MM.1S (cell line): ENCODE data around the gene SLC38A7.
"Not testable (repeated sequence)": the region's sequence is repeated elsewhere in the genome, so short reads cannot be mapped to it uniquely, and the experiment has no call there.

Source experiments
- DNase-seq: peaks from one replicate; pipeline ENCODE4 v3.0.0-alpha.2; 2015
- H2AFZ ChIP-seq: fragments of 300-600 bp; sonication (generic); 2 replicates; pipeline ENCODE4 v1.6.0; 2016; ENCODE audit warnings: antibody characterized with exemption, low read length
- H3F3A ChIP-seq: fragments of 300-600 bp; sonication (generic); 2 replicates; pipeline ENCODE4 v1.6.1; 2016; ENCODE audit warnings: mild to moderate bottlenecking, antibody characterized with exemption, low read length, moderate library complexity, mixed read lengths; ENCODE audit not compliant: insufficient read depth
- H3K27ac ChIP-seq: fragments of 300-600 bp; sonication (generic); 2 replicates; pipeline ENCODE4 v1.5.1; 2016; ENCODE audit warnings: mild to moderate bottlenecking, low read length
- H3K27me3 ChIP-seq: fragments of 300-600 bp; sonication (generic); replicated peaks from 2 replicates; pipeline ENCODE4 v1.6.0; 2016; ENCODE audit warnings: low read length; ENCODE audit not compliant: insufficient read depth
- H3K36me3 ChIP-seq: fragments of 300-600 bp; sonication (generic); replicated peaks from 2 replicates; pipeline ENCODE4 v1.6.1; 2016; ENCODE audit warnings: mild to moderate bottlenecking, low read length, mixed read lengths; ENCODE audit not compliant: insufficient read depth
- H3K4me1 ChIP-seq: fragments of 300-600 bp; sonication (generic); 2 replicates; pipeline ENCODE4 v1.6.1; 2016; ENCODE audit warnings: low read length, mixed read lengths
- H3K4me2 ChIP-seq: fragments of 300-600 bp; sonication (generic); 2 replicates; pipeline ENCODE4 v1.6.0; 2016; ENCODE audit warnings: low read depth, low read length
- H3K4me3 ChIP-seq: fragments of 300-600 bp; sonication (generic); 2 replicates; pipeline ENCODE4 v1.5.1; 2016; ENCODE audit warnings: low read length, mixed read lengths
- H3K79me2 ChIP-seq: fragments of 300-600 bp; sonication (generic); 2 replicates; pipeline ENCODE4 v1.6.1; 2016; ENCODE audit warnings: mixed run types, low read length, mixed read lengths
- H3K9ac ChIP-seq: fragments of 300-600 bp; sonication (generic); 2 replicates; pipeline ENCODE4 v1.6.1; 2016; ENCODE audit warnings: low read length, mixed read lengths
- H3K9me2 ChIP-seq: fragments of 300-600 bp; sonication (generic); replicated peaks from 2 replicates; pipeline ENCODE4 v1.6.1; 2016; ENCODE audit warnings: mild to moderate bottlenecking, low read length, mixed read lengths; ENCODE audit not compliant: insufficient read depth
- H3K9me3 ChIP-seq: fragments of 300-600 bp; sonication (generic); replicated peaks from 2 replicates; pipeline ENCODE4 v1.6.1; 2016; ENCODE audit warnings: mild to moderate bottlenecking, low read length, mixed read lengths; ENCODE audit not compliant: insufficient read depth
- H4K20me1 ChIP-seq: fragments of 300-600 bp; sonication (generic); 2 replicates; pipeline ENCODE4 v1.6.1; 2016; ENCODE audit warnings: mild to moderate bottlenecking, low read length, moderate library complexity, mixed read lengths; ENCODE audit not compliant: insufficient read depth
- CTCF ChIP-seq: fragments of 300-600 bp; sonication (generic); IDR thresholded peaks from 2 replicates; pipeline ENCODE4 v1.5.1; 2016; ENCODE audit warnings: antibody characterized with exemption, low read length, mixed read lengths
- EZH2 ChIP-seq: fragments of 300-600 bp; sonication (generic); optimal IDR thresholded peaks from 2 replicates; pipeline ENCODE3; 2017; ENCODE audit warnings: low read depth, mild to moderate bottlenecking, antibody characterized with exemption, low read length, mixed read lengths
- EZH2phosphoT487 ChIP-seq: fragments of 300-600 bp; sonication (generic); IDR thresholded peaks from 2 replicates; pipeline ENCODE4 v1.6.1; 2018; ENCODE audit warnings: antibody characterized with exemption, low read length

Gene SLC38A7

GRCh38 chr16:58699151-58699550 is 14.6 kb upstream of the SLC38A7 start:
- Histone ChIP-seq H3K4me1 (no peaks in the 10 kb centered on the region), H3K4me2 (no peak overlapping the region), H3K36me3 (no peaks in the 10 kb centered on the region), H3K9ac (no peak overlapping the region), H3K27me3 (no peaks in the 10 kb centered on the region), H2AFZ (no peak overlapping the region), H3F3A (no peaks in the 10 kb centered on the region), H4K20me1 (no peaks in the 10 kb centered on the region), H3K4me3 (no peak overlapping the region), H3K9me3 (no peaks in the 10 kb centered on the region), H3K79me2 (no peaks in the 10 kb centered on the region), H3K9me2 (no peaks in the 10 kb centered on the region), H3K27ac (no peak overlapping the region)
- no peak for DNase-seq
- TF ChIP-seq CTCF (no peak), EZH2phosphoT487 (no peak), EZH2 (no peak)

- Histone ChIP-seq H3F3A (no peaks in the 10 kb centered on the region), H3K4me3 (no peak overlapping the region), H3K4me1 (no peaks in the 10 kb centered on the region), H3K9me3 (no peaks in the 10 kb centered on the region), H3K9ac (no peak overlapping the region), H3K9me2 (no peaks in the 10 kb centered on the region), H3K27me3 (no peaks in the 10 kb centered on the region), H3K79me2 (no peaks in the 10 kb centered on the region), H3K27ac (no peak overlapping the region), H4K20me1 (no peaks in the 10 kb centered on the region), H2AFZ (no peak overlapping the region), H3K4me2 (no peak overlapping the region), H3K36me3 (no peaks in the 10 kb centered on the region)
- TF ChIP-seq EZH2phosphoT487 = no peak
- no peak for TF ChIP-seq CTCF
- no peak for TF ChIP-seq EZH2
- no peak for DNase-seq
Measured at GRCh38 chr16:58695368-58695767, 10.8 kb upstream of the SLC38A7 start.

GRCh38 chr16:58692450-58692849 is 7.9 kb upstream of the SLC38A7 start:
- Histone ChIP-seq H4K20me1 (no peaks in the 10 kb centered on the region), H3K4me2 (no peak overlapping the region), H3K9ac (no peak overlapping the region), H3K4me3 (no peak overlapping the region), H3K9me3 (no peaks in the 10 kb centered on the region), H3K27ac (no peak overlapping the region), H3K9me2 (no peaks in the 10 kb centered on the region), H3K79me2 (no peaks in the 10 kb centered on the region), H3K27me3 (no peaks in the 10 kb centered on the region), H2AFZ (no peak overlapping the region), H3F3A (no peaks in the 10 kb centered on the region), H3K36me3 (no peaks in the 10 kb centered on the region), H3K4me1 (no peaks in the 10 kb centered on the region)
- DNase-seq = no peak
- TF ChIP-seq EZH2phosphoT487 (no peak), EZH2 (no peak), CTCF (no peak)

GRCh38 chr16:58686985-58687706 is 2.6 kb upstream of the SLC38A7 start:
- not testable (repeated sequence) for DNase-seq

More at GRCh38 chr16:58686985-58687706, 2.6 kb upstream of the SLC38A7 start:
- not testable (repeated sequence) for H3K36me3 ChIP-seq, H3K9ac ChIP-seq, H3K27ac ChIP-seq, H2AFZ ChIP-seq, H3K9me3 ChIP-seq, H3K4me2 ChIP-seq, H3K79me2 ChIP-seq, H3K27me3 ChIP-seq, H3F3A ChIP-seq, H3K4me3 ChIP-seq, H3K4me1 ChIP-seq, H4K20me1 ChIP-seq, H3K9me2 ChIP-seq
